Liver (tissue), 9 donors: ENCODE data around the gene INHBA. TPM values are rescaled to one million over a fixed set of nuclear protein-coding genes. Genes with fewer than 3 reads are reported as not detected.

Experiments
- DNase-seq: peaks from one replicate; pipeline ENCODE4 v3.0.0-alpha.2; 2017; ENCODE audit warnings: low spot score
- H3K27ac ChIP-seq, 2 donors: one replicate each; pipeline ENCODE4 v1.7.0; 2013; ENCODE audit warnings: inconsistent platforms in 2 of 2, low read length in 2 of 2, control low read depth in 1 of 2, low read depth in 1 of 2, mild to moderate bottlenecking in 1 of 2
- H3K27me3 ChIP-seq, 4 donors: one replicate each; pipeline versions ENCODE4 v1.6.1 to v1.7.0; 2013; ENCODE audit warnings: low read length in 3 of 4, inconsistent platforms in 1 of 4, mild to moderate bottlenecking in 1 of 4, moderate library complexity in 1 of 4; ENCODE audit not compliant: control insufficient read depth in 4 of 4, insufficient read depth in 4 of 4
- H3K36me3 ChIP-seq, 4 donors: one replicate each; pipeline versions ENCODE4 v1.6.1 to v1.7.0; 2013; ENCODE audit warnings: low read length in 3 of 4, mild to moderate bottlenecking in 3 of 4, low read depth in 1 of 4, moderate library complexity in 1 of 4; ENCODE audit not compliant: control insufficient read depth in 4 of 4, insufficient read depth in 3 of 4
- H3K4me1 ChIP-seq, 4 donors: one replicate each; pipeline versions ENCODE4 v1.6.1 to v1.7.0; 2013; ENCODE audit warnings: low read length in 3 of 4, mild to moderate bottlenecking in 3 of 4, moderate library complexity in 1 of 4; ENCODE audit not compliant: control insufficient read depth in 4 of 4, insufficient read depth in 4 of 4
- H3K4me3 ChIP-seq, 3 donors: one replicate each; pipeline versions ENCODE4 v1.6.1 to v1.7.0; 2013; ENCODE audit warnings: low read length in 3 of 3, control low read depth in 1 of 3, low read depth in 1 of 3, mild to moderate bottlenecking in 1 of 3
- H3K9ac ChIP-seq, 2 donors: one replicate each; pipeline ENCODE4 v1.7.0; 2013; ENCODE audit warnings: low read length in 2 of 2, mild to moderate bottlenecking in 2 of 2, moderate library complexity in 2 of 2, control low read depth in 1 of 2, low read depth in 1 of 2
- H3K9me3 ChIP-seq, 4 donors: one replicate each; pipeline versions ENCODE4 v1.6.1 to v1.7.0; 2013; ENCODE audit warnings: low read length in 3 of 4; ENCODE audit not compliant: control insufficient read depth in 4 of 4
- ATF3 ChIP-seq: IDR thresholded peaks from 2 replicates; pipeline ENCODE4 v1.6.1; 2016; ENCODE audit warnings: antibody characterized with exemption
- EGR1 ChIP-seq, 2 donors: IDR thresholded peaks; 2 replicates each; pipeline ENCODE4 v1.6.1; 2016 to 2018; ENCODE audit warnings: antibody characterized with exemption in 2 of 2, low read depth in 2 of 2
- FOXA1 ChIP-seq: IDR thresholded peaks from 2 replicates; pipeline ENCODE4 v1.6.1; 2016; ENCODE audit warnings: antibody characterized with exemption
- FOXA2 ChIP-seq: IDR thresholded peaks from 2 replicates; pipeline ENCODE4 v1.6.1; 2016; ENCODE audit warnings: antibody characterized with exemption
- GABPA ChIP-seq, 2 donors: IDR thresholded peaks in 1 of 2; conservative IDR thresholded peaks in 1 of 2; 2 replicates each; pipeline ENCODE4 v1.6.1; 2016; ENCODE audit warnings: antibody characterized with exemption in 2 of 2, mild to moderate bottlenecking in 1 of 2, moderate library complexity in 1 of 2
- HNF4A ChIP-seq, 2 donors: conservative IDR thresholded peaks; 2 replicates each; pipeline ENCODE4 v1.6.1; 2016; ENCODE audit warnings: antibody characterized with exemption in 2 of 2, mild to moderate bottlenecking in 2 of 2
- HNF4G ChIP-seq: IDR thresholded peaks from 2 replicates; pipeline ENCODE4 v1.6.1; 2016; ENCODE audit warnings: antibody characterized with exemption
- JUND ChIP-seq, 2 donors: IDR thresholded peaks; 2 replicates each; pipeline ENCODE4 v1.6.1; 2016; ENCODE audit warnings: antibody characterized with exemption in 2 of 2
- NR2F2 ChIP-seq: IDR thresholded peaks from 2 replicates; pipeline ENCODE4 v1.6.1; 2016; ENCODE audit warnings: antibody characterized with exemption
- RAD21 ChIP-seq, 2 donors: IDR thresholded peaks; 2 replicates each; pipeline ENCODE4 v1.6.1; 2016; ENCODE audit warnings: antibody characterized with exemption in 2 of 2, mild to moderate bottlenecking in 2 of 2
- REST ChIP-seq: IDR thresholded peaks from 2 replicates; pipeline ENCODE4 v1.6.1; 2016; ENCODE audit warnings: antibody characterized with exemption, mild to moderate bottlenecking
- RXRA ChIP-seq, 2 donors: IDR thresholded peaks; 2 replicates each; pipeline ENCODE4 v1.6.1; 2017 to 2018; ENCODE audit warnings: antibody characterized with exemption in 2 of 2, mild to moderate bottlenecking in 1 of 2
- SP1 ChIP-seq: IDR thresholded peaks from 2 replicates; pipeline ENCODE4 v1.6.1; 2018; ENCODE audit warnings: antibody characterized with exemption, mild to moderate bottlenecking
- TAF1 ChIP-seq: conservative IDR thresholded peaks from 2 replicates; pipeline ENCODE4 v1.6.1; 2016; ENCODE audit warnings: antibody characterized with exemption, mild to moderate bottlenecking
- YY1 ChIP-seq: IDR thresholded peaks from 2 replicates; pipeline ENCODE4 v1.6.1; 2016; ENCODE audit warnings: antibody characterized with exemption, mild to moderate bottlenecking
- WGBS: extraction: QIAGEN DNeasy Blood & Tissue Kit; methylation state at CpG from one replicate; pipeline ENCODE4 v1.1.7; 2013; 5-methylcytosine and 5-hydroxymethylcytosine counted together
- polyA plus RNA-seq, 2 donors: library from polyadenylated mRNA; stranded (reverse) in 1 of 2; unstranded in 1 of 2; fragments of 200-250 nt in 1 of 2; fragments of >200 nt in 1 of 2; fragmentation: Nextera tagmentation in 1 of 2; extraction: Ambion mirVana in 1 of 2; gene quantifications; one replicate each; pipeline versions ENCODE4 v1.2.1 to v1.2.3, GENCODE V29; 2013 to 2015
- total RNA-seq, 2 donors: library from RNA; depleted of rRNA; stranded (reverse); fragments of >200 nt; gene quantifications; one replicate each; pipeline ENCODE4 v1.2.3, GENCODE V29; 2014
- TF ChIP-seq, protein P1 (sequence below): IDR thresholded peaks from 2 replicates; pipeline ENCODE4 v1.6.1; 2016; ENCODE audit warnings: antibody characterized with exemption
- TF ChIP-seq, protein P2 (sequence below): IDR thresholded peaks from 2 replicates; pipeline ENCODE4 v1.6.1; 2016; ENCODE audit warnings: antibody characterized with exemption
- TF ChIP-seq, protein P3 (sequence below): fragments of 150-350 bp; IDR thresholded peaks from 2 replicates; pipeline ENCODE4 v1.5.1; 2017; ENCODE audit warnings: improper control_type of control experiment, low read depth, low read length; ENCODE audit not compliant: missing input control
- donor health status: healthy.
- donor health status: healthy.
- donor health status: healthy.
- donor health status: healthy.
- donor health status: healthy.

Gene INHBA
- total and polyA plus RNA-seq, 4 donors: 0.23 to 8.9 (median 3.0) TPM

DNA sequence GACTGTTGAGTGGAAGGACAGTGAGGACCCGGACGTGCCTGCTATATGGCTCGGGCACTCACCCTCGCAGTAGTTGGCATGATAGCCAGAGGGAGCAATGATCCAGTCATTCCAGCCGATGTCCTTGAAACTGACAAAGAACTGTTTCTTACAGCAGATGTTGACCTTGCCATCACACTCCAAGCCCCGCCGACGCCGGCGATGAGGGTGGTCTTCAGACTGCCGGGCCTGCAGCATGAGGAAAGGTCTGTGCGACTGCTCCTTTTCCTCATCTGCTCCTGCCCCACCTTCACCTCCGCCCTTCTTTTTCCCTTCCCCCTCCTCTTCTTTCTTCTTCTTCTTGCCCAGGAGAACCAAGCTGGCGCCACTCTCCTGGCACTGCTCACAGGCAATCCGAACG is 13.1 kb downstream of the INHBA start:
- DNase-seq: no peak
- no peak for TF ChIP-seq HNF4A (conservative IDR thresholded peaks at IDR 0.05)
- TF ChIP-seq YY1: no peak
- no peak for TF ChIP-seq JUND (IDR thresholded peaks at IDR 0.05)
- TF ChIP-seq RXRA (IDR thresholded peaks at IDR 0.05): no peak
- TF ChIP-seq EGR1 (IDR thresholded peaks at IDR 0.05; ENCODE audit: low read depth in 2 of 2): no peak
- TF ChIP-seq, protein P1, sequence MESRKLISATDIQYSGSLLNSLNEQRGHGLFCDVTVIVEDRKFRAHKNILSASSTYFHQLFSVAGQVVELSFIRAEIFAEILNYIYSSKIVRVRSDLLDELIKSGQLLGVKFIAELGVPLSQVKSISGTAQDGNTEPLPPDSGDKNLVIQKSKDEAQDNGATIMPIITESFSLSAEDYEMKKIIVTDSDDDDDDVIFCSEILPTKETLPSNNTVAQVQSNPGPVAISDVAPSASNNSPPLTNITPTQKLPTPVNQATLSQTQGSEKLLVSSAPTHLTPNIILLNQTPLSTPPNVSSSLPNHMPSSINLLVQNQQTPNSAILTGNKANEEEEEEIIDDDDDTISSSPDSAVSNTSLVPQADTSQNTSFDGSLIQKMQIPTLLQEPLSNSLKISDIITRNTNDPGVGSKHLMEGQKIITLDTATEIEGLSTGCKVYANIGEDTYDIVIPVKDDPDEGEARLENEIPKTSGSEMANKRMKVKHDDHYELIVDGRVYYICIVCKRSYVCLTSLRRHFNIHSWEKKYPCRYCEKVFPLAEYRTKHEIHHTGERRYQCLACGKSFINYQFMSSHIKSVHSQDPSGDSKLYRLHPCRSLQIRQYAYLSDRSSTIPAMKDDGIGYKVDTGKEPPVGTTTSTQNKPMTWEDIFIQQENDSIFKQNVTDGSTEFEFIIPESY: no peak
- TF ChIP-seq HNF4G: no peak
- no peak for TF ChIP-seq NR2F2
- TF ChIP-seq FOXA1: no peak
- TF ChIP-seq SP1: no peak
- TF ChIP-seq, protein P2, sequence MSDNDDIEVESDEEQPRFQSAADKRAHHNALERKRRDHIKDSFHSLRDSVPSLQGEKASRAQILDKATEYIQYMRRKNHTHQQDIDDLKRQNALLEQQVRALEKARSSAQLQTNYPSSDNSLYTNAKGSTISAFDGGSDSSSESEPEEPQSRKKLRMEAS: no peak
- TF ChIP-seq FOXA2: no peak
- TF ChIP-seq REST: no peak
- no peak for TF ChIP-seq TAF1
- no peak for TF ChIP-seq RAD21 (IDR thresholded peaks at IDR 0.05)
- TF ChIP-seq, protein P3, sequence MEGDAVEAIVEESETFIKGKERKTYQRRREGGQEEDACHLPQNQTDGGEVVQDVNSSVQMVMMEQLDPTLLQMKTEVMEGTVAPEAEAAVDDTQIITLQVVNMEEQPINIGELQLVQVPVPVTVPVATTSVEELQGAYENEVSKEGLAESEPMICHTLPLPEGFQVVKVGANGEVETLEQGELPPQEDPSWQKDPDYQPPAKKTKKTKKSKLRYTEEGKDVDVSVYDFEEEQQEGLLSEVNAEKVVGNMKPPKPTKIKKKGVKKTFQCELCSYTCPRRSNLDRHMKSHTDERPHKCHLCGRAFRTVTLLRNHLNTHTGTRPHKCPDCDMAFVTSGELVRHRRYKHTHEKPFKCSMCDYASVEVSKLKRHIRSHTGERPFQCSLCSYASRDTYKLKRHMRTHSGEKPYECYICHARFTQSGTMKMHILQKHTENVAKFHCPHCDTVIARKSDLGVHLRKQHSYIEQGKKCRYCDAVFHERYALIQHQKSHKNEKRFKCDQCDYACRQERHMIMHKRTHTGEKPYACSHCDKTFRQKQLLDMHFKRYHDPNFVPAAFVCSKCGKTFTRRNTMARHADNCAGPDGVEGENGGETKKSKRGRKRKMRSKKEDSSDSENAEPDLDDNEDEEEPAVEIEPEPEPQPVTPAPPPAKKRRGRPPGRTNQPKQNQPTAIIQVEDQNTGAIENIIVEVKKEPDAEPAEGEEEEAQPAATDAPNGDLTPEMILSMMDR: no peak
- no peak for TF ChIP-seq GABPA (IDR thresholded peaks at IDR 0.05 in 1 of 2, conservative IDR thresholded peaks at IDR 0.05 in 1 of 2)
- TF ChIP-seq ATF3: no peak
- Histone ChIP-seq H3K4me1 (peaks cover 14 to 46% (median 40%) of the 10 kb centered on the region in 4 donors), H3K9me3 (no peaks in the 10 kb centered on the region), H3K27ac (no peak overlapping the region), H3K9ac (no peak overlapping the region), H3K36me3 (peaks cover 0 to 3% (median 1%) of the 10 kb centered on the region in 4 donors), H3K27me3 (no peaks in the 10 kb centered on the region), H3K4me3 (no peak overlapping the region)
- 93% methylated on average over 16 of the region's 16 CpGs for WGBS
